ENCODE results near the gene SPON2. TPM values are rescaled to one million over a fixed set of nuclear protein-coding genes. Genes with fewer than 3 reads are reported as not detected.

Gene SPON2
- total RNA-seq, 1 donor: 4.0 TPM

DNA sequence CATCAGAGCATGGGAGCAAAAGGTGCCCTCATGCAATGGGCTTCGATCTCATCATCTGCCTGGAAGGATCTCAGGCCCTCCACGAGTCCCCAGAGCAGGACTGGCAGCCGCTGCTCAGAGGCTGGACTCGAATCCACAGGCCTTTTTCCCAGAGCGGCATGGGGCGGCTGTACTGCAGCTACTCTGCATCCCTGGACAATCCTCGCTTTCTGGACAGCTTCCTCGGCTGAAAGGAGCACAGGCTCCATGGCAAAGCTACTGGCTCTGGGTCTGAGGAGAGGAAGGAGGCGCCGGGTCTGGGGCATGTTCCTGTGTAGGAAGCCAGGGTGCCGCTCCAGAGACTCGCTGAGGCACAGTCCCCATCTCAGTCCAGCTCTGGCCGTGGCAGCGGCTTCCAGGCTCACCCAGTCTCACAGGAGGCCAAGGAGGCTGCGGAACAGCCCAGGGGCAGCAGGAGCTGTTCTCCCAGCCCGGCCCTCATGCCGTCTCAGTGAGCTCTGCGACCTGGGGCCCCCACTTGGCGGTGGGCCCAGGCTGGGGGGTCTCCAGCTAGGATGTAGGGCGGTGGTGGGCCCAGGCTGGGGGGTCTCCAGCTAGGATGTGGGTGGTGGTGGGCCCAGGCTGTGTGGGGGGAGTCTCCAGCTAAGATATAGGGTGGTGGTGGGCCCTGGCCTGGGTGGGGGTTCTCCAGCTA lies 2.7 kb upstream of the SPON2 start:
- DNase-seq (ENCODE audit: low read depth in 2 of 3, low spot score in 2 of 3): no peak

GRCh38 chr4:1172971-1173757 lies 781 bp upstream of the SPON2 start:
- no peak for DNase-seq (ENCODE audit: low read depth in 2 of 3, low spot score in 2 of 3)

- DNase-seq (ENCODE audit: low read depth in 2 of 3, low spot score in 2 of 3): peak; percentile 41 to 65 (median 54)
Measured at GRCh38 chr4:1171311-1172227, 814 bp downstream of the SPON2 start.

GRCh38 chr4:1170976-1171310 lies 1.4 kb downstream of the SPON2 start:
- no peak for DNase-seq (ENCODE audit: low read depth in 2 of 3, low spot score in 2 of 3)

DNA sequence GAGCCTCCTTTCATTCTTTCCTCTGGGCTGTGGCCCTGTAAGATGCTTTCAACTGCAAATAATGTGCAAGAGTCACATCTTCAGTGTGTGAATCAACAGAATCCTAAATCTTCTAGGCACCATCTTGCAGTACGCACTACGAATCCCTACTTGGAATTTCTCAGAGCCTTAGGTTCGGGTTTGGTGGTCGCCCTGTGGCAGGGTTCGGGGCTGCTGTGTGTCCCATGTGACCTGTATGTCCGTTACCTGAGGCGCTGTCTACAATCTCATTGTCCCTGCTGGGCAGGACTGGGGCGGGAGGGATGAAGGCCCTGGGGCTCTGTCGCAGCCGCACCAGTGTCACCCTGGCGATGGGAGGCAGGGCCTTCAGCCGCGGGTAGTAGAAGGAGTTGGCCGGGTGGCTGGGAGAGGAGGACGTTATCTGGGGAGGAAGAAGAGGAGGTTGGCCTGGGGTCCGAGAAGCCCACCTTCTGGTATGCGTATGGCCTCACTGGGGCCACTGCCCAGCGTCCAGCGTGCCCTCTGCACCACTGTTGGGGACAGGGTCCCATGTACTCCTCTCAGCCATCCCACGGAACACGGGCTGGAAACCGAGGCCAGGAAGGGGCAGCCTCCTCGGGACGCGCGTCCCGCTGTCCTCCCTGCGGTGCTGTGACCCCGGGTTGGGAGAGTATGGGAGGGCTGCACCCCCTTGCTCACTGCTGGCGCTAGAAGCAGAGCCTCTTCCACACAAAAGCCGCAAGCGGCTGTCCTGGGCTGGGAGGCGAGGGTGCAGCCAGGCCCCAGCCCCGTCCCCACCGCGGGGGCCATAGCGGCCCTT lies 2.0 kb downstream of the SPON2 start:
- DNase-seq (ENCODE audit: low read depth in 2 of 3, low spot score in 2 of 3): no peak

DNA sequence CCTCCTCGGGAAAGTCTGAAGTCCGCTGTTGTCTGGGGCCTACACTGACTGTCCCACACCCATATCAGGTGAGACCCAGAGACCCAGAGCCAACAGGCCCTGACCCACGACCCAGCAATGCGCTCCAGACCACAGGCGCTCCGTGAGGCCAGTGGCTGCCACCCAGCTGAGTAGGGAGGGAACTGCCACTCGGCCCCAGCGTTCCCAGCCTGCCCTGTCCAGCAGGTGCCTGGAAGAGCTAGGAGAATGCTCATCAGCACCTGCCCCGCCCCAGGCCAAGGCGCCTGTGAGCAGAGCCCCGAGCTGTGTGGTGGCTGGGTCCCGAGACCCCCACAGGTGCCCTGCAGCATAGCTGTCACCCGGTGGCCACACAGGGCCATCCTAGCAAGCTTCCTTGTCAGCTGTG lies 2.7 kb downstream of the SPON2 start:
- DNase-seq (ENCODE audit: low read depth in 2 of 3, low spot score in 2 of 3): no peak

DNA sequence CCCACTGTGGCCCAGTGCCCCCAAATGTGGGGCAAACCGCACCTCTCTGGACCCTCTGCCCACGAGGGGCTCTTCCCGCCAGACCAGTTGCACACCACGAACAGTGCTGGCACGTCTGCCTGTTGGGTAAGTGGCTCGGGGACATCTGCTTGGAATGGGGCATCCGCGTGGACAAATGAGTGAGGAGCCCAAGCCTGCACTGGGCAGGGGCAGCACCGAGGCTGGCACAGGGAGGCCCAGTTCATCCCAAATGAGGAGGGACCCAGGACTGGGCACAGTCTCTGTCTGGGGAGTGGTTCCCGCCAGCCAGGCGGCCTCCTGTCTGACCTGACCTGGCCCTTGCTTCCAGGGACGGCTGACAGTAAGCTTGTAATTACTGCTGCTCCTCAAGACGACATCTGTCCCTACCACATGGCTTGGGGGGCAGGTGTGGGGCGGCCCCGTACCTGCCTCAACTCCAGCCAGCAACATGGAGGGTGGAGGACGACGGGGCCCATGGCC lies 3.2 kb downstream of the SPON2 start:
- DNase-seq (ENCODE audit: low read depth in 2 of 3, low spot score in 2 of 3): no peak

DNA sequence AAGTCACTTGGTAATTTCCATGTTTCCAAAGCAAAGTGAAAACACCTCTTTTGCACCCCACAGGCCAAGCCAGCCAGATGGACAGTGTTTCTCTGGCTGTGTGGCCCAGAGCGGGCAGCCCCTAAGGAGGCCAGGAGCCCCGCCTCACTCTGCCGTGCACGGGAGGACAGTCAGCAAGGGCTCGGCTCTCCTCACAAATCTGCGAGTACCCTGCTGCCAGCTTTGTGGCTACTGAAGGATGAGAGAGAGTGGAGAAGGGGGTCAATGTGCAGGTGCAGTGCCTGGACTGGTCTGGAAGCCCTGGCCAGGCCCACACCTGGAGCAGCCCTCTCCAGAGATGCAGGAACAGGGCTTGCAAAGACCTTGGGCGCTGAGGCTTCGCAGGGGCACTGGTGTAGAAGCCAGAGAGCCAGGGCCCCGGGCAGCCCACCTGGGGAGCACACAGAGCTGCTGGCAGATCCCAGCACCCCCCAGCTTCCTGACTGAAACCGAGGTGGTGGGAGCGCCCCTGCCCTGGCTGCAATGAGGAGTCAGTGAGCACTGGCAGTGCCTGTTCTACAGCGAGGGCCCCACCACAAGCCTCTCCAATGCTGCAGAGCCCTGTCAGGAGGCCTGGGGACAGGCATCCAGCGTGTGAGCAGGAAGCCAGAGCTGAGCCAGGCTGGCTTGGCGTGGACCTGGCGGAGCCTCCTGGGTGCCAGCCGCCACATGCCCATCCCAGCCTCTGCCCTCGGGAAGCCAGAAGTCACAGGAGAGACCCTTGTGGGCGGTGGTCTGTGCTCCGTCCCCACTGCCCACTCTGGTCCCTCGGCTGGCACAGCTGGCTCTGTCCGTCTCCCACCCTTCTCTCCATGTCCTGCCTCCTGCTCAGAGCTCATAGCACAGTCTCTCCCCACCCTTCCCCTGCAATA lies 3.9 kb downstream of the SPON2 start:
- DNase-seq (ENCODE audit: low read depth in 2 of 3, low spot score in 2 of 3): no peak

- peak; percentile 65 to 91 (median 86) for DNase-seq (ENCODE audit: low read depth in 2 of 3, low spot score in 2 of 3)
Measured at GRCh38 chr4:1167244-1167949, 5.0 kb downstream of the SPON2 start.

DNA sequence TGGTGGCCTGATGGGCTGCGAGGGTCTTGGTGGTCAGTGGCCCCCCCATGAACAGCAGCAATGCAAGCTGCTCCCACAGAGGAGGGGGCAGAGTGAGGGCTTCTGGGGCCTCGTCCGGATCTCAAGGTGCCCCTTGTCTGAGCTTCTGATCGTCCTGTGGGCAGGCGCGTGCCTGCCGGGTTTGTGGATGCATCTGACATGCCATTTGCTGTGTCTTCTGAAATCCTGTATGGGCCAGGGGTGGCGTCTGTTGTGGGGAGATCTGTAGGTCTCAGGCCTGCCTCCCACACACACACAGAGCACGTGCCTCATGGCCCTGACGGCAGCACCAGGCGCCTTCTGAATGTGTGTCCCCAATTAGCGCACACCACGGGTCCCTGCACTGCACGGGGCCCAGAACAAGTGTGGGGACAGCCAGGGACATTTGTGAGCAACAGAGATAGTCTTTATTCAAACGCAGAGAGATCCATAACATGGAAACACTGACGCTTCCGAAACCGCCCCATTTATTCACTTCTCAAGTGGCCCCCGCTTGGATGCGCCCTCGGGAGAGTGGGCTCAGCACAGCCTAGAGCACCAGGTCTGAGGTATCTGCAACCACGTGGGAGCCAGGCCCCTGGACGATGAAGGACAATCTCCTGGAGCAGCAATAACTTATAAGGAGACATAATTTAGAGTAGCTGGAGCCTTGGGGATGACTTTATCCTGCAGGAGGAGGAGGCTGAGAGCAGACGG lies 5.7 kb downstream of the SPON2 start:
- DNase-seq (ENCODE audit: low read depth in 2 of 3, low spot score in 2 of 3): no peak

DNA sequence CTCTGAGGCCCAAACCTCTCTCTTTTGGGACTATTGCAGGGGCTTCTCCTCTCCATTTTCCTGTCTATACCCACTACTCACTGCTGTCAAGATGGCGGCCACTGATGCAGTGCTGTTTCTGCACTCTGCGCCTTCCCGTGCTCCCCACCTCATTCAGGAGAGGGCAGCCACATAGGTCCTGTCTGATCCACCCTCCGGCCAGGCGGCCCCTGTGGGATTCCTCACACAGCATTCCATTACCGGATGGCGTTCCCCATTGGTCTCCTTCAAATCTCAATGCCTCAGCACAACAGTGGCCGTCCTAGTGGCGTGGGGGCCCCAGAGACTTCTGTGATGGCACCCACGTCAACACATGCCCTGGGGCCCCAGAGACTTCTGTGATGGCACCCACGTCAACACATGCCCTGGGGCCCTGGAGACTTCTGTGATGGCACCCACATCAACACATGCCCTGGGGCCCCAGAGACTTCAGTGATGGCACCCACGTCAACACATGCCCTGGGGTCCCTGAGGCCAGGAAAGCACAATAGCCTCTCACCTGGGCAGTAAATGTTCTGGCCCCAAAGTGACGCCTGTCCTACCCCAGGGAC lies 7.3 kb downstream of the SPON2 start:
- DNase-seq (ENCODE audit: low read depth in 2 of 3, low spot score in 2 of 3): no peak

DNA sequence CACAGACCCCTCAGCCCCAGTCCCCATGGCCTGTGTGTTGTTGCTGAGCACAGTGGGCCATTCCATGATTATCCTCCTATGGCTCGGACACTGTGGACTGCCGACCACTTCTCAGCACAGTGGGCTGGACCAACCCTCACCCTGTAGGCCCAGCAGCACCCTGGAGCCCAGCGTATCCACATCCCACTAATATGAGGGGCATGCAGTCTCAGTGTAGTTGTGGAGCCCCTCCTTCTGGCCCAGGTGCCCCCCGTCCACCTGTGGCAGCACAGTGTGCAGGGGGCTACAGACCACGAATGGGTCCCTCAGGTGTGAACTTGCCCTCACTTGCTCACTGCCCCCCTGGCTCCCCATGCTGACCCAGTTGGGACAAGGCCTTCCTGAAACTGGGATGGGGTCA lies 7.9 kb downstream of the SPON2 start:
- no peak for DNase-seq (ENCODE audit: low read depth in 2 of 3, low spot score in 2 of 3)

DNA sequence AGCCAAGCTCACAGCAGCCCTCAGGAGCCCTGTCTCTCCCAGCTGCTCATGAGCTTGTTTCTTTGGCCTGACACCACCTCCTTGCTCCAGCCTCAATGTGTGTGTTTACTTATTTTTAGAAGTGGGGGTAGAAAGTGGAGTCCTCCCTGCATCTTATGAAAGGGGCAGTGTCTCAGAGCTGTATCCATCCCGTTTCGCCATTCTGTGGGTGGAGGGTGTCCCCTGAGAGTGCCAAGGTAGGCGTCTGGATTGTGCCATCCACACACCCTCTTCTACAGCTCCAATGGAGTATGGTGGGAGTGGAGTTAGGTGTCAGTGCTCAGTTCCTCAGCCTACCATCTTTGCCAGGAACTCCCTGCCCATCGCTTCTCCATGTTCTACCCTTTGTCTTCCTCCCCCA lies 8.3 kb downstream of the SPON2 start:
- DNase-seq (ENCODE audit: low read depth in 2 of 3, low spot score in 2 of 3): no peak

DNA sequence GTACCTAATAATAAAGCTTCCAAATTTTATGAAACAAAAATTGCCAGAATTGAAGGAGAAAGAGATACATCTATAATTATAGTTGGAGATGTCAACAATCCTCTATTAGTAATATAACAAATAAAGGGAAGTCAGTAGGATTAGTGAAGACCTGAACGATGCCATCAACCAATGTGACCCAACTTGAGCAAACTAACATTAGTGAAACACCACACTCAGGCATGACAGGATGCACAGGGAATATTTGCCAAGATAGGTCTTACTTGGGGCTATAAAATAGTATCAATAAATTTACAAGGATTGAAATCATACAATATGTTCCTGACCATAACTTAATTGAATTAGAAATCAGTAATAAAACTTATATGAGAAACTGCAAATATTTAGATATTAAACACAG lies 12.0 kb downstream of the SPON2 start:
- DNase-seq (ENCODE audit: low read depth in 2 of 3, low spot score in 2 of 3): no peak

DNA sequence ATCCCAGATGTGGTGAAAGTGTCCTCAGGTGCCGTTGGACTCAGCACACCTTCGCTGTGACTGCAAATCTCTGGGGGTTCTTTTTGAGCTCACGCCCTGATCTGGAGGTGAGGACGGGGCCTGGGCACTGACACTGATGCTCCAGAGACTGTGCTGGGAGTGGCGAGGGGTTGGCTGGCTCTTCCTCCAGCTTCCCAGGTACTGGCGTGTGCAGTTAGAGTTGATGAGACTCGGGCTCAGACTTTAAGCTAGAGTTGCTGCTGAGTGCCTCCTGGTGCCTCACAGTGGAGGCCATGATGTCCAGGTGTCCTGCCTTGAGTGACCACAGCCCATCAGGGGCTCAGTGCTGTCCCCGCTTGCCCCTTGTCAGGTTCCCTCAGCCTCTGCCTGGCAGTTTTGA lies 16.3 kb downstream of the SPON2 start:
- DNase-seq (ENCODE audit: low read depth in 2 of 3, low spot score in 2 of 3): no peak

DNA sequence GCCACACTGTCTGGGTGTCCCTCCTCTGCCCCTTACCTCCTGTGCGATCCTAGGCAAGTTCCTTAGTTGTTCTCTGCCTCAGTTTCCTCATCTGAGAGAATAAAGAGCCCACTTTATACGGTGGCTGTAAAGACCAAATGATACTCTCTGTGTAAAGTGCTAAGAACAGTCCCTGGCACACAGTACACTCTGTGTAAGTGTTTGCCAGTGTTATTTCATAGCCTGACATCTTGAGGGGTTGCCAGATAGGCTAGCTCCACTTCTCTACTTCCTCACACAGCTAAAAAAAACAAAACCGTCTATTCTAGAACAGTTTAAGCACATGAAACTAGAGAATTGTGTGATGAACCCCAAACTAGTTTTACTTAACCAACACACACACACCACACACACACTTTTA lies 17.1 kb downstream of the SPON2 start:
- no peak for DNase-seq (ENCODE audit: low read depth in 2 of 3, low spot score in 2 of 3)

DNA sequence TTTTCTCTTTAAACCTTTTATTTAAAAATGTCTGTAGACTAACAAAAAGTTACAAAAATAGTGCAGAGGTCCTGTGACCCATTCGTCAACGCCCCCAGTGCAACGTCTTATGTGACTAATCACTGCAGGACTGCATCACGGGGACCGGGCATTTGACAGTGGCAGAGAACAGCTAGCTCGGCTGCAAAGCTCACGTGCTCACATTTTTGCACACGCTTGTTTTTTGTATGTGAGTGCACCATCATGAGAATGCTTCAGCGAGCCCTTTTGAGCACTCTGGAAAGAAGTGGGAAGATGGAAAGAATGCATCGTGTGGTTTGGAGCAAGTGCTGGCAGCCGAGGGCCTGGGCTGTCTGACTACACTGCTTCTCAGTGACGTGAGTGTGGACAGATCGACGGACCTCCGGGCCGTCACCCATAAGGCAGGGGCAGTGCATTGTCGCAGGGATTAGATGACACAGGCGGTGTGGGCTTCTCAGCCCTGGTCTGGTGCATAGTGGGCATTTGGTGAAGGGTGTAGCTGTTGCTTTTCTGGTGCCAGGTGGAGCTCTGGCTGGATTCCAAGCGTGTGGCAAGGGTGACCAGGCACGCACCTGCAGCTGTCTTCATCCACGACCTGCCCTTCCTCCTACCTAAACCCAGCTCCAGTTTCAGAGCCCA lies 17.7 kb downstream of the SPON2 start:
- no peak for DNase-seq (ENCODE audit: low read depth in 2 of 3, low spot score in 2 of 3)
